B cell (primary cell): ENCODE results near the gene CAMK4.

Source experiments
- EZH2 ChIP-seq: IDR thresholded peaks from 2 replicates; pipeline ENCODE4 v1.6.1; 2012; ENCODE audit warnings: borderline replicate concordance, low read depth, mild to moderate bottlenecking, moderate library complexity, low read length; ENCODE audit not compliant: insufficient read depth, poor library complexity, severe bottlenecking
- TF ChIP-seq, protein P1 (sequence below): fragments of 200-600 bp; IDR thresholded peaks from one replicate; pipeline ENCODE4 v1.8.0; 2022; ENCODE audit warnings: antibody characterized with exemption, mild to moderate bottlenecking

DNA sequence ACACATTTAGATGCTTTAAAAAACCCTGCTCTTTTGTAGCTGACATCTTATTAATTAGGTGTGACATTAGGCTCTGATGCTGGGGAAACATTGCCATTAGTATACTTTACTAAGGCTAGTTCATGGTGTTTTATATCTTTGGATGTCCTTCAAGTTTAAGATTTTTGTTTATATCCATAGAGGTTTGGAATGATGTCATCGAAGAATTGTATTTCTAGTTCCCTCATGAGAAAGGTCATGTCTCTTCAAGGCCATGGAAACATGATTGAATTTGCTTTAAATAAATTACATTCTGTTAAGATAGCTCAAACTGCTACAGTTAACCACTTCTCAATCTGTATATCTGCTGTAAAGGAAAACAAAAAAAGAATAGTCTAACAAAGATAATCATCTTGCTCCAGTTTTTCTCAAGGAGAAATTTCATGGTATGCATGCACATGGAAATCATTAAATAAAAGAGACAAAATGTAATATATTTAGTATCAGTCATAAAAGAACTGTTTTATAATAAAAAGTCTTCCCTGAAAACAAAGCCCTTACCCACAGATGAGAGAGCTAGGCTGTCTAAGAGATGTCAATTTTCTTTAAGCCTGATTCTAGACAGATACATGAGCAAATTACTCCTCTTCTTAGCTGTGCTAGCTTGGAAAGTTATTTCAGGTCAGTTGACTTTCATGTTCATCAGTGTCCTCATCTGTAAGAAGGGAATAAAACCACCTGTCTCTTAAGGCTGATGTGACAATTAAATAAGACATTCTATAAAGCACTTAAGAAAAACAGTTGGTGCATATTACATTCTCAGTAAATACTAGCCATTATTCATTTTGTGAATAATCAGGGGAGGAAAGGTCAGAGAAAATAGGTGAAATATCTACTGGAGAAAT lies 313.2 kb downstream of the CAMK4 start:
- TF ChIP-seq, protein P1, sequence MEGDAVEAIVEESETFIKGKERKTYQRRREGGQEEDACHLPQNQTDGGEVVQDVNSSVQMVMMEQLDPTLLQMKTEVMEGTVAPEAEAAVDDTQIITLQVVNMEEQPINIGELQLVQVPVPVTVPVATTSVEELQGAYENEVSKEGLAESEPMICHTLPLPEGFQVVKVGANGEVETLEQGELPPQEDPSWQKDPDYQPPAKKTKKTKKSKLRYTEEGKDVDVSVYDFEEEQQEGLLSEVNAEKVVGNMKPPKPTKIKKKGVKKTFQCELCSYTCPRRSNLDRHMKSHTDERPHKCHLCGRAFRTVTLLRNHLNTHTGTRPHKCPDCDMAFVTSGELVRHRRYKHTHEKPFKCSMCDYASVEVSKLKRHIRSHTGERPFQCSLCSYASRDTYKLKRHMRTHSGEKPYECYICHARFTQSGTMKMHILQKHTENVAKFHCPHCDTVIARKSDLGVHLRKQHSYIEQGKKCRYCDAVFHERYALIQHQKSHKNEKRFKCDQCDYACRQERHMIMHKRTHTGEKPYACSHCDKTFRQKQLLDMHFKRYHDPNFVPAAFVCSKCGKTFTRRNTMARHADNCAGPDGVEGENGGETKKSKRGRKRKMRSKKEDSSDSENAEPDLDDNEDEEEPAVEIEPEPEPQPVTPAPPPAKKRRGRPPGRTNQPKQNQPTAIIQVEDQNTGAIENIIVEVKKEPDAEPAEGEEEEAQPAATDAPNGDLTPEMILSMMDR = no peak
- TF ChIP-seq EZH2 = no peak
